Iris pigment epithelial cell (primary cell): Measurements from ENCODE around the gene SIGLECL1.

Experiments
- DNase-seq: peaks from one replicate; pipeline ENCODE4 v3.0.0-alpha.2; 2011; ENCODE audit warnings: low read depth

The SIGLECL1 gene

DNA sequence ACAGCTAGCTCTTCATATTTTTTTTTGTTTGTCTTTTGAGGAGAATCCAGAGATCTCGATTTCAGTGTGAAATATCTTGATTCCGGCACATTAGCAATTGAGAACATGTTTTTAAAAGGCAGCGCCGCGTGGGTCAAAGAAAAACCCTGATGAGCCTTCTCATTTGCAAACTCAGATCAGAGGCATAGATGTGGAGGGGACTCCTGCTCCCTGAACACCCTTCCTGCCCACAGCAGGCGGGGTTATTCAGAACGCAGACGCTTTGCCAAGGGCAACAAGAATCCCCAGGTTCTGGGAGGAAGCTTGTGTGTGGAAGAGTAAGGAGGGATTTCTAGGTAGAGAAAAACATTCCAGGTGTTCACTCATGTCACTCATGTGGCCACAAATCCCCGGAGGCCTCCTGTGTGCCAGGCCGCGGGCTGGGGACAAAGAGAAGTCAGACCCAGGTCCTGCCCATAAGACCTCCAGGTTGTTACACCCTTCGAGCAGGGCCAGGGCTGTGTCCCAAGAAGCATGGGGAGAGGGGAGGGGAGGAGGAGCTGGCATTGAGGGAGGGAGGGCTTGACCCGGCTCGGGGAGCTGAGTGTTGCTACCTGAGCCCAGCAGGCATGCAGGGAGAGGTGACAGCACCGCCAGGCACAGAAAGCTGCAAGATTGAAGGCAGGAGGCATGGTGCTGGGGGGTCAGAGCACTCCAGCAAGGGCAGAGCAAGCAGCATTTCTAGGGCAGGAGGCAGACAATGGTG lies 44.7 kb downstream of the SIGLECL1 start:
- DNase-seq: no peak

DNA sequence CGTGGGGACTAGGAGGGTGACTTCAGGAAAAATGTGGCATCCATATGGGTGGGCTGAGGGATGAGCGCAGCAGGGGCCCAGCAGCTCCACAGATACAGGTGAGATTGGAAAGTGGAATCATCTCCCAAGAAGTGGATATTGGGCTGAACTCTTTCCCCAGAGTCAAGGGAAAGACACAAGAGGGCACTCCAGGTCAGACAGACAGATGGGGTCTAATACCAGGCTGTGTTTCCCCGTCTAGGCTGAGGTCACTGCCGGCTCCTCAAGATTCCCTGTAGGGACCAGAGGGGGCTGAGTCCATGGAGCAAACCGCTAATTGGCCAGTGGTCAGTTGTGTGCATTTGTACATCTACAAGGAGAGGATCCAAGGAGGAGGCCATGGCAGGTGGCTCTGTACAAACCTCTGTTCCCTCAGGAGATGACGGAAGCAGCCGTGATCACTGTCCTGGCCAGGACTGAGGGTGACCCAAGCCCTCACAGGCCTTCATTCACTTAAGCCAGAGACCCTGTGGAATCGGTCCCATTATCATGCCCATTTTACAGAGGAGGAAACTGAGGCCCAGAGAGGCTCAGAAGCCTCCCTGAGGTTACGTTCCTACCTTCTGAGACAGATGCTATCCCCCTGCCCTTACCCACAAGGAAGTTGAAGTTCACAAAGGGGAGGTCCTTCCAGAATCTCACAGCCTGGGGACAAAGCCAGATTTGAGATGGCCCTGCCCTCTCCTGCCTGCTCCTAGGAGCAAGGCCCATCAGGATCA lies 45.6 kb downstream of the SIGLECL1 start:
- no peak for DNase-seq

DNA sequence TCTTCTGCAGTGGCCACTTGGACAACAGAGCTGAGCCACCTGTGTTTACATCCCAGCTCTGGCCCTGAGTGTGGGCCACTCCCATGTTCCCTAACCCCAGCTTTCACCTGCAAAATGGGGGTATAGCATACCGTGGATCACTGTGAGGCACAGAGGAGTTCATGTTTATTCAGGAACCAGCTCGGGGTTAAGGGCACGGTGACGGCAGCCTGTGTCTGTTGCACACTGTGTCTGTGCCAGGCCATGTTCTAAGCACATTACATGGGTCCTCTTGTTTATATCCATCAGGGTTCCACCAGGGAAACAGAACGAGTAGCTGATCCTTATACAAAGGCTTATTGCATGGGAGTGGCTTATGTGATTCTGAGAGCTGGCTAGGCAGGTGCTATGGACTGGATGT lies 46.5 kb downstream of the SIGLECL1 start:
- DNase-seq: no peak

DNA sequence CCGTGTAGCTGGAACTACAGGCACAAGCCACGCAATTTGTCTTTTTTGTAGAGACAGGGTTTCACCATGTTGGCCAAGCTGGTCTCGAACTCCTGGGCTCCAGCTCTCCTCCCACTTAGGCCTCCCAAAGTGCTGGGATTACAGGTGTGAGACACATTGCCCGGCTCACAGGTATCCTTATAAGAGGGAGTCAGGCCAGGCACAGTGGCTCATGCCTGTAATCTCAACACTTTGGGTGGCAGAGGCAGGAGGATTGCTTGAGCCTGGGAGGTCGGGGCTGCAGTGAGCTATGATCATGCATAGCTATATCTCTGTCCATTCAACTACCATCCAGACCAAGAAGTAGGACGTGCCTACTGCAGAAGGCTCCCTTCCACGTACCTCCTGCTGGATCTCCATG lies 50.4 kb downstream of the SIGLECL1 start:
- no peak for DNase-seq

DNA sequence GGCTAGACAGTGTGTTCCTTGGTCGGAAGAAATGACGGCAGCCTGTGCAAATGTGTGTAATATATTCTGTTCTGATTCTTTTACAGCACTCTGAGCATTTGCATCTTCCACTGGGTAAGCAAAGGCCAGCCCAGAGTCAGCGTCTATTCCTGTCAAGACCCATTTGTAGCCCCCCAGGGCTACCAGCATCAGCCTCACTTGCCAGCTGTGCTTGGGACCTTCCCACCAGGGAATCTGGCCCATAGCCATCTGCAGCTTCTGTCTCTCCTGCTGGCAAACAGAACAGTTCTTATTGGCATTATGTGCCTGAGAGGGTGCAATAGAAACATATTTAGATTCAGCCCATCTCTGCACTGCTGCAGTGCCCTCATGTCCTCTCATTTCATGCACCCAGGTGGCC lies 54.6 kb downstream of the SIGLECL1 start:
- DNase-seq: no peak

DNA sequence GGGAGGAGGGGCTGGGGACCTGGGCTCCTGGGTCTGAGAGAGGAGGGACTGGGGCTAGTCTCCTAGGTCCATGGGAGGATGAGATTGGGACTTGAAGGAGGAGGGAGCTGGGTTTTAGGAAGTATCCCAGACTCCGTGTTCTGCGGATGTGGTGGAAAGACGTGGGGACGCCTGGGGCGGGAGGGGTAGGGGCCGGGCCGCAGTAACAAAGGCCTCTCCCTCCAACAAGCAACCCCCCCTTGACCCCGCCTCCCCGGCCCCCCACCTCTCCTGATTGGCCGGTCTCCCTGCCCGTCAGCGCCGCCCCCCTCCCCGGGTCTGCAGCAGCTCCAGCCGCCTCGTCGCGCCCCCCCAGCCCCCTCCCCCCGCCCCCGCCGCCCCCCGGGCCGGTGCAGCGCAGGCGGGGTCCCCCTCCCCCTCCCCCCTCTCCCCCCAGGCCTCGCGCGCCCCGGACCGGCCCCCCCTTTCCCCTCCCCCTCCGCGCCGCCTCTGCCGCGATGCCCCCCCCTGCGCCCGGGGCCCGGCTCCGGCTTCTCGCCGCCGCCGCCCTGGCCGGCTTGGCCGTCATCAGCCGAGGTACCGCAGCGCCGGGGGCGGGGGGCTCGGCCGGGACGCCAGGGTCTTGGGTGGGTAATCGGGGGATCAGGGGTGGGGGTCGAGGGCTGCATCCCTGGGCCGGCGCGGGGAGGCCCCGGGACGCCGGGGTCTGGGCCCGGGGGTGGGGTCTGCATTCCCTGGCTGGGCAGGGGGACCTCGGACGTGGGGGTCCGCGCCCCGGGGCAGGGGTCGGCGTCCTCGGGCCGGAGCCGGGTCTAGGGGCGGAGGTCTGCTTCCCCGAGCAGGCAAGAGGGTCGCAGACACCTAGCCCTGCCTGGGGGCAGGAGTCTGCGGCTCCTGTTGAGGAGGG lies 60.7 kb downstream of the SIGLECL1 start, which contains the start of gene IGLON5:
Gene IGLON5 (plus strand): TSS at position 294 of the 907 bp plus-strand sequence. CDS start 204 bp downstream, at position 498.
- DNase-seq: no peak

- no peak for DNase-seq
Observed at GRCh38 chr19:51316688-51317087, 65.8 kb downstream of the SIGLECL1 start.

DNA sequence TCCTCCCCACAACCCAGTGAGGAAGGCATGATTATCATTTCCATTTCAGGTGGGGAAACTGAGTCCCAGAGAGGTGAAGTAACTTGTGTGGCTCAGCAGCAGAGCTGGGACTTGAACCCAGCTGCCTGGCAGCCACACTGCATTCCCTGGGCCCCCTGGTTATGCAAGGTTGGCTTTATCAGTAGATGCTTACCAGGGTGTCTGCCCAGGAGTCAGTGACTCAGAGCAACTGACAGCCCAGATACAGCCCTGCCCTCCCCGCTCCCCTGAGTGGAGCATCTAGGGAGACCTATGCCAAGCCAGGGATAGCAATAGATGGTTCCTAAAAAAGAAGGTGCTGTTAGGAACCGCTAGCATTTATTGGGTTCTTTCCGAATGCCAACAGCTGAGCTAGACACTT lies 66.5 kb downstream of the SIGLECL1 start:
- no peak for DNase-seq

DNA sequence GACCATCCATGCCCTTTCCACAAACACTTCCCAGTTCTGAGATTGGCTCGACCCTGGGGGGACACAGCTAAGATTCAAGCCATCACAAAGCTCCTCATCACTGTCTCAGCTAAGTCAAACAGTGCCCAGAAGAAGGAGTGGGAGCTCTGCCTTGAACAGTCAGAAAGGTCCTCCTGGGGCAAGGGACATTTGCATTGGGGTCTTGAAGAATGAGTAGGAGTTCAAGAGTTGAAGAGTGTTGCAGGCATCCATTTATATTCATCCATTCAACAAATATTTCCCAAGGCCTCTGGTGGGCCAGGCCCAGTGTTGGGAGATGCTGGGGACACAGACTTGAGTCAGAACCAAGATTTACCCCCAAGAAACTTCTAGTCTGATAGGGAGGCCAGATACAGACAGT lies 67.1 kb downstream of the SIGLECL1 start:
- no peak for DNase-seq
